Mesendoderm (in vitro differentiated cells): Measurements from ENCODE around the gene ATP10A.

ENCODE experiments used
- DNase-seq: peaks from one replicate; pipeline ENCODE4 v3.0.0; 2013
- H2AK5ac ChIP-seq: 2 replicates; pipeline ENCODE4 v1.6.1; 2013; ENCODE audit warnings: low read length, inconsistent platforms
- H2BK120ac ChIP-seq: 2 replicates; pipeline ENCODE4 v1.6.1; 2013; ENCODE audit warnings: low read depth, mild to moderate bottlenecking, low read length, moderate library complexity, mixed read lengths
- H2BK15ac ChIP-seq: replicated peaks from 2 replicates; pipeline ENCODE4 v1.6.1; 2013; ENCODE audit warnings: low read depth, mild to moderate bottlenecking, moderate library complexity
- H2BK5ac ChIP-seq: 2 replicates; pipeline ENCODE4 v1.6.1; 2013; ENCODE audit warnings: low read length, inconsistent platforms
- H3K18ac ChIP-seq: 2 replicates; pipeline ENCODE4 v1.6.1; 2013; ENCODE audit warnings: mild to moderate bottlenecking, low read length, mixed read lengths
- H3K23ac ChIP-seq: one replicate; pipeline ENCODE4 v1.6.1; 2013; ENCODE audit warnings: low read length
- H3K27ac ChIP-seq: 2 replicates; pipeline ENCODE4 v1.5.1; 2013; ENCODE audit warnings: low read depth, mild to moderate bottlenecking, inconsistent platforms, low read length, moderate library complexity
- H3K27me3 ChIP-seq: 2 replicates; pipeline ENCODE4 v1.6.1; 2013; ENCODE audit warnings: low read length, control low read depth, mild to moderate bottlenecking, inconsistent platforms; ENCODE audit not compliant: insufficient read depth, poor library complexity
- H3K36me3 ChIP-seq: 2 replicates; pipeline ENCODE4 v1.6.1; 2013; ENCODE audit warnings: low read length, inconsistent platforms; ENCODE audit not compliant: control insufficient read depth, insufficient read depth
- H3K4ac ChIP-seq: one replicate; pipeline ENCODE4 v1.6.1; 2013; ENCODE audit warnings: low read depth, mild to moderate bottlenecking, low read length, moderate library complexity
- H3K4me1 ChIP-seq: 2 replicates; pipeline ENCODE4 v1.6.1; 2013; ENCODE audit warnings: low read depth, low read length, inconsistent platforms; ENCODE audit not compliant: control insufficient read depth
- H3K4me2 ChIP-seq: 2 replicates; pipeline ENCODE4 v1.6.1; 2013; ENCODE audit warnings: low read length
- H3K4me3 ChIP-seq: 2 replicates; pipeline ENCODE4 v1.5.1; 2013; ENCODE audit warnings: mild to moderate bottlenecking, low read length
- H3K56ac ChIP-seq: one replicate; pipeline ENCODE4 v1.6.1; 2013; ENCODE audit warnings: low read length
- H3K79me1 ChIP-seq: 2 replicates; pipeline ENCODE4 v1.6.1; 2013; ENCODE audit warnings: low read length, inconsistent platforms
- H3K79me2 ChIP-seq: 2 replicates; pipeline ENCODE4 v1.6.1; 2013; ENCODE audit warnings: mild to moderate bottlenecking, low read length; ENCODE audit not compliant: control insufficient read depth, insufficient read depth
- H3K9ac ChIP-seq: 2 replicates; pipeline ENCODE4 v1.6.1; 2013; ENCODE audit warnings: low read length, inconsistent platforms
- H4K5ac ChIP-seq: one replicate; pipeline ENCODE4 v1.6.1; 2013; ENCODE audit warnings: low read length
- H4K8ac ChIP-seq: one replicate; pipeline ENCODE4 v1.6.1; 2013; ENCODE audit warnings: low read depth, mild to moderate bottlenecking, control low read depth, low read length, moderate library complexity
- WGBS: extraction: QIAGEN DNeasy Blood & Tissue Kit; methylation state at CpG from one replicate; pipeline ENCODE4 v1.1.7; 2013; ENCODE audit warnings: low lambda C conversion rate, missing lambda C conversion rate; ENCODE audit not compliant: insufficient coverage; ENCODE audit errors: extremely low coverage; 5-methylcytosine and 5-hydroxymethylcytosine counted together

ATP10A gene

GRCh38 chr15:25709437-25710159 is 153.5 kb downstream of the ATP10A start:
- no peaks in the 10 kb centered on the region for H3K4me1 ChIP-seq

GRCh38 chr15:25708391-25708790 is 154.7 kb downstream of the ATP10A start:
- H3K4ac ChIP-seq: no peak overlapping the region
- WGBS: no CpG with 5 or more reads among the region's 8 CpGs
- no peak for DNase-seq

More at GRCh38 chr15:25709437-25710159, 153.5 kb downstream of the ATP10A start:
- Histone ChIP-seq H3K4me3 (no peak overlapping the region), H3K4me2 (no peak overlapping the region), H3K9ac (no peak overlapping the region), H4K5ac (no peak overlapping the region), H3K79me2 (no peaks in the 10 kb centered on the region), H3K79me1 (no peaks in the 10 kb centered on the region), H2BK5ac (no peak overlapping the region), H3K36me3 (no peaks in the 10 kb centered on the region), H2AK5ac (no peak overlapping the region), H2BK120ac (no peak overlapping the region), H3K23ac (no peak overlapping the region), H3K27me3 (no peaks in the 10 kb centered on the region), H3K56ac (no peak overlapping the region), H2BK15ac (no peak overlapping the region), H3K18ac (no peak overlapping the region), H3K4ac (no peak overlapping the region), H4K8ac (no peak overlapping the region), H3K27ac (no peak overlapping the region)
- no CpG with 5 or more reads among the region's 19 CpGs for WGBS
- no peak for DNase-seq

DNA sequence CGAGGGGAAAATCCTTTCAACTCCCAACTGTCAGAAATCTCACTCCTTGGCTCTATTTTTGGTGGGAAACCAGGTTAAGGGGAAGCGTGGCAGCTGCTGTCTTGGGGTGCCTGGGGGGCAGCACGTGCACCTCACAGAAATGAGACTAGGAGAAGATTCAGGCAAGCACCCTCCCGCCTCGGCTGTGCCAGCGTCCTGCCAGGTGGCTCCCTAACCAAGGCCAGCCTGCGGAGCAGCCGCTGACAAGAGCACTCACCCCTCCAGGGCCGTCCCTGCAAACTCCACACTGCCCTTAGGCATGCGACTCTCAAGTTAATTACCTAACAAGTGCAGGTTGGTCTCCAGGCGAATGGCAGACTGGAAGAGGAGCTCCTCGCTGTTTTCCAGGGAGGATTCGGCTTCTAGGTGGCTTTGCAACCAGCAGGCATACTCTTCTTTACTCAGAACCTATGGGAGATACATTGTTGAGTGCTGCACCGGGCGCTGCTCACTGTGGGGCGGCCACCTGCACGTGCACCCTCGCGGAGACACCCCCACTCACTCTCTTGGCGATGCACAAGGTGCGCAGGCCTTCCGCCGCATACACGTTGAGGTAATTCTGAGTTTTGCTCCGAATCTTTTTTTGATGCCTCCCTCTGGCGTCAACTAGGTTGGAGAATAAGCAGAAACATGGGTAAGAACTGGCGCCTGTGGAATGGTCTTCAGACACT is 155.3 kb downstream of the ATP10A start:
- Histone ChIP-seq H3K79me1 (no peaks in the 10 kb centered on the region), H3K27me3 (no peaks in the 10 kb centered on the region), H4K5ac (no peak overlapping the region), H3K4me2 (no peak overlapping the region), H3K4ac (no peak overlapping the region), H3K27ac (no peak overlapping the region), H3K79me2 (no peaks in the 10 kb centered on the region), H2BK5ac (no peak overlapping the region), H3K18ac (no peak overlapping the region), H3K4me3 (no peak overlapping the region), H3K4me1 (no peaks in the 10 kb centered on the region), H2BK120ac (no peak overlapping the region), H2AK5ac (no peak overlapping the region), H2BK15ac (no peak overlapping the region), H3K36me3 (no peaks in the 10 kb centered on the region), H3K23ac (no peak overlapping the region), H4K8ac (no peak overlapping the region), H3K56ac (no peak overlapping the region), H3K9ac (no peak overlapping the region)
- no CpG with 5 or more reads among the region's 27 CpGs for WGBS
- DNase-seq: no peak

More at GRCh38 chr15:25708391-25708790, 154.7 kb downstream of the ATP10A start:
- Histone ChIP-seq H4K5ac (no peak overlapping the region), H2BK120ac (no peak overlapping the region), H3K79me2 (no peaks in the 10 kb centered on the region), H3K18ac (no peak overlapping the region), H3K9ac (no peak overlapping the region), H3K27ac (no peak overlapping the region), H3K79me1 (no peaks in the 10 kb centered on the region), H2BK5ac (no peak overlapping the region), H3K36me3 (no peaks in the 10 kb centered on the region), H3K27me3 (no peaks in the 10 kb centered on the region), H3K4me3 (no peak overlapping the region), H3K56ac (no peak overlapping the region), H2BK15ac (no peak overlapping the region), H4K8ac (no peak overlapping the region), H3K23ac (no peak overlapping the region), H2AK5ac (no peak overlapping the region), H3K4me2 (no peak overlapping the region), H3K4me1 (no peaks in the 10 kb centered on the region)

DNA sequence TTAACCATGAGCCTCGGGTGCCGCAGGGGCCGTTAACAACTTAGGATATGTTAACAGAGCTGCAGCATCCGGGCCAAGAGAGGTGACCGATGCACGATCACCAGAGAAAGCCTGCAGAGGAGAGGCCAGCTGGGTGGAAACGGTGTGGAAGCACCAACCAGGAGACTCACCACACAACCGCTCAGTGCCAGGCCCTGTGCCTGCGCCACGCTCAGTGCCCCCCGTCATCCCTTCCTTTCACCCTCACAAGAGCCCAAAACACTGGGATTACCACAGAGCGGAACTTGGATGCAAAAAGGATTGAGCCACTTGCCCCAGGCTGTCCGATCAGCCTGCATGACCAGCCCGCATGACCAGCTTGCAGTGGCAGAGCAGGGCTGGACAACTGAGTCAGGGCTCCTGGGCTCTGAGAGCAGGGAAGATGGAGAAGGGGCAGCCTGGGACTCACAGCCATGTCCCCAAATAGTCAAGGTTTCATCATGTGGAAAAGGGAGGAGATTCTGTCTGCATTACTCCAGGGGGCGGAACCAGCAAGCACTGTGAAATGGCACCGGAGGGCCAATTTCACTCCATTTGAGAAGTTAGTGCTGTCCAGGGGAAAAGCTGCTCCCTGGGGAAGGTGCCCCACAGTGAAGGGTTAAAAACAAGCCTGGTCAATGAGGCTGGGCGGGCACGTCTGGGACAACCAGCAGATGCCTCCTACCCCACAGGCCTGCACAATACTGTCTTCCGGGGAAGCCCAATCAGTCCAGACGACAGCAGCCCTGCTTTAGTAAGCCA is 156.8 kb downstream of the ATP10A start:
- no peak overlapping the region for H3K18ac ChIP-seq
- no CpG with 5 or more reads among the region's 20 CpGs for WGBS

GRCh38 chr15:25705433-25706115 is 157.6 kb downstream of the ATP10A start:
- Histone ChIP-seq H2AK5ac (no peak overlapping the region), H3K4me2 (no peak overlapping the region), H3K79me1 (no peaks in the 10 kb centered on the region), H3K9ac (no peak overlapping the region), H3K4me3 (no peak overlapping the region), H4K5ac (no peak overlapping the region), H3K18ac (no peak overlapping the region), H3K23ac (no peak overlapping the region), H3K56ac (no peak overlapping the region), H3K79me2 (no peaks in the 10 kb centered on the region), H4K8ac (no peak overlapping the region), H3K36me3 (no peaks in the 10 kb centered on the region), H2BK120ac (no peak overlapping the region), H3K27me3 (no peaks in the 10 kb centered on the region), H3K4me1 (no peaks in the 10 kb centered on the region), H2BK5ac (no peak overlapping the region), H2BK15ac (no peak overlapping the region), H3K27ac (no peak overlapping the region), H3K4ac (no peak overlapping the region)
- WGBS: no CpG with 5 or more reads among the region's 17 CpGs
- DNase-seq: no peak

More for the DNA sequence above, 156.8 kb downstream of the ATP10A start:
- H3K23ac ChIP-seq: no peak overlapping the region
- H2BK5ac ChIP-seq: no peak overlapping the region
- H2AK5ac ChIP-seq: no peak overlapping the region
- no peak overlapping the region for H4K5ac ChIP-seq
- no peaks in the 10 kb centered on the region for H3K4me1 ChIP-seq
- no peaks in the 10 kb centered on the region for H3K27me3 ChIP-seq
- H3K4me3 ChIP-seq: no peak overlapping the region
- no peak overlapping the region for H4K8ac ChIP-seq
- H3K9ac ChIP-seq: no peak overlapping the region
- H2BK120ac ChIP-seq: no peak overlapping the region
- H3K79me2 ChIP-seq: no peaks in the 10 kb centered on the region
- no peaks in the 10 kb centered on the region for H3K36me3 ChIP-seq
- H2BK15ac ChIP-seq: no peak overlapping the region
- no peak overlapping the region for H3K4me2 ChIP-seq
- no peak overlapping the region for H3K56ac ChIP-seq
- no peak for DNase-seq
- H3K4ac ChIP-seq: no peak overlapping the region
- H3K79me1 ChIP-seq: no peaks in the 10 kb centered on the region
- H3K27ac ChIP-seq: no peak overlapping the region
